ENCODE results near the gene EPHA1.

The EPHA1 gene

GRCh38 chr7:143444785-143445184, 36.1 kb upstream of the EPHA1 start:
- in situ Hi-C loops (cut with MboI; ENCODE audit: low sequenced_read_pairs, unreplicated experiment), result no loop called here
- TF ChIP-seq CTCF (IDR thresholded peaks at IDR 0.05; ENCODE audit: borderline replicate concordance, control extremely low read depth, extremely low read depth, insufficient read depth, missing control alignments), result no peak
- no peak for DNase-seq (ENCODE audit: low spot score)

GRCh38 chr7:143444063-143444782, 35.6 kb upstream of the EPHA1 start:
- no peak for TF ChIP-seq CTCF (IDR thresholded peaks at IDR 0.05; ENCODE audit: borderline replicate concordance, control extremely low read depth, extremely low read depth, insufficient read depth, missing control alignments)
- in situ Hi-C loops (cut with MboI; ENCODE audit: low sequenced_read_pairs, unreplicated experiment), result no loop called here
- no peak for DNase-seq (ENCODE audit: low spot score)

GRCh38 chr7:143443153-143443552, 34.5 kb upstream of the EPHA1 start, which contains the start of gene TAS2R60:
TAS2R60 (plus strand) TSS chr7:143443453; CDS start chr7:143443453, 0 bp downstream.
- in situ Hi-C loops (cut with MboI; ENCODE audit: low sequenced_read_pairs, unreplicated experiment), result no loop called here
- TF ChIP-seq CTCF (IDR thresholded peaks at IDR 0.05; ENCODE audit: borderline replicate concordance, control extremely low read depth, extremely low read depth, insufficient read depth, missing control alignments), result no peak
- no peak for DNase-seq (ENCODE audit: low spot score)

GRCh38 chr7:143439866-143440265, 31.2 kb upstream of the EPHA1 start:
- no peak for DNase-seq (ENCODE audit: low spot score)
- TF ChIP-seq CTCF (IDR thresholded peaks at IDR 0.05; ENCODE audit: borderline replicate concordance, control extremely low read depth, extremely low read depth, insufficient read depth, missing control alignments), result no peak
- in situ Hi-C loops (cut with MboI; ENCODE audit: low sequenced_read_pairs, unreplicated experiment), result no loop called here

- no peak for DNase-seq (ENCODE audit: low spot score)
- in situ Hi-C loops (cut with MboI; ENCODE audit: low sequenced_read_pairs, unreplicated experiment), result no loop called here
- TF ChIP-seq CTCF (IDR thresholded peaks at IDR 0.05; ENCODE audit: borderline replicate concordance, control extremely low read depth, extremely low read depth, insufficient read depth, missing control alignments), result no peak
Measured at GRCh38 chr7:143437578-143437977, 28.9 kb upstream of the EPHA1 start.

GRCh38 chr7:143436325-143436946, 27.8 kb upstream of the EPHA1 start:
- no peak for DNase-seq (ENCODE audit: low spot score)
- no peak for TF ChIP-seq CTCF (IDR thresholded peaks at IDR 0.05; ENCODE audit: borderline replicate concordance, control extremely low read depth, extremely low read depth, insufficient read depth, missing control alignments)
- in situ Hi-C loops (cut with MboI; ENCODE audit: low sequenced_read_pairs, unreplicated experiment), result no loop called here

Data from GM13976 (cell line).